RWPE2 (cell line): ENCODE measurements around the gene VENTX.

Experiments used
- ATAC-seq: fragments of 200-7000 bp; cut with Tn5 transposase; 3 replicates; pipeline ENCODE4 v1.9.1; 2021; ENCODE audit warnings: low read depth
- DNase-seq: peaks from one replicate; pipeline ENCODE4 v3.0.0-alpha.2; 2020; ENCODE audit warnings: low spot score
- H3K27ac ChIP-seq: fragments of 450-650 bp; 2 replicates; pipeline ENCODE4 v1.5.1; 2017; ENCODE audit warnings: mild to moderate bottlenecking; ENCODE audit not compliant: poor library complexity, severe bottlenecking
- H3K27me3 ChIP-seq: fragments of 250-450 bp; sonication (Bioruptor Pico); 2 replicates; pipeline ENCODE4 v1.5.1; 2021; ENCODE audit warnings: mild to moderate bottlenecking, moderate library complexity; ENCODE audit not compliant: insufficient read depth, poor library complexity, severe bottlenecking
- H3K36me3 ChIP-seq: fragments of 250-450 bp; sonication (Bioruptor Pico); 2 replicates; pipeline ENCODE4 v1.5.1; 2020; ENCODE audit warnings: low read depth, mild to moderate bottlenecking, moderate library complexity
- H3K4me1 ChIP-seq: fragments of 250-450 bp; sonication (Bioruptor Pico); 2 replicates; pipeline ENCODE4 v1.5.1; 2021; ENCODE audit warnings: mild to moderate bottlenecking, moderate library complexity; ENCODE audit not compliant: insufficient read depth, poor library complexity, severe bottlenecking
- H3K4me3 ChIP-seq: fragments of 250-450 bp; sonication (Bioruptor Pico); 2 replicates; pipeline ENCODE4 v1.5.1; 2021; ENCODE audit warnings: mild to moderate bottlenecking, moderate library complexity; ENCODE audit not compliant: severe bottlenecking
- H3K9me3 ChIP-seq: fragments of 250-450 bp; sonication (Bioruptor Pico); 2 replicates; pipeline ENCODE4 v1.5.1; 2021; ENCODE audit warnings: mild to moderate bottlenecking, moderate library complexity; ENCODE audit not compliant: severe bottlenecking
- CTCF ChIP-seq: fragments of 450-650 bp; IDR thresholded peaks from one replicate; pipeline ENCODE4 v1.5.1; 2017; ENCODE audit warnings: mild to moderate bottlenecking, moderate library complexity; ENCODE audit not compliant: poor library complexity, severe bottlenecking

VENTX gene

GRCh38 chr10:133276435-133277201, 39.0 kb downstream of the VENTX start, which contains the start of gene ADAM8:
Gene ADAM8 (minus strand): TSS chr10:133276868. CDS start chr10:133276817, 51 bp downstream.
- Histone ChIP-seq H3K4me3 (peak within 1 kb of the TSS; percentile 43), H3K4me1 (peaks cover 42% of the 10 kb centered on the region), H3K27me3 (no peaks in the 10 kb centered on the region), H3K9me3 (no peaks in the 10 kb centered on the region), H3K36me3 (peaks cover 25% of the 10 kb centered on the region), H3K27ac (peak within 1 kb of the TSS; percentile 90)
- ATAC-seq (peak; percentile 35), DNase-seq (no peak)
- no peak for TF ChIP-seq CTCF

- peaks cover 29% of the 10 kb centered on the region for H3K36me3 ChIP-seq
- no peak overlapping the region for H3K4me3 ChIP-seq
- peaks cover 42% of the 10 kb centered on the region for H3K4me1 ChIP-seq
- TF ChIP-seq CTCF: no peak
- peak overlapping the region; percentile 90 for H3K27ac ChIP-seq
- ATAC-seq (no peak), DNase-seq (no peak)
- H3K9me3 ChIP-seq: no peaks in the 10 kb centered on the region
- H3K27me3 ChIP-seq: no peaks in the 10 kb centered on the region
Observed at GRCh38 chr10:133277277-133277992, 39.8 kb downstream of the VENTX start.

GRCh38 chr10:133277993-133278576, 40.4 kb downstream of the VENTX start:
- H3K9me3 ChIP-seq: no peaks in the 10 kb centered on the region
- H3K27ac ChIP-seq: peak overlapping the region; percentile 90
- H3K27me3 ChIP-seq: no peaks in the 10 kb centered on the region
- no peak for TF ChIP-seq CTCF
- H3K4me3 ChIP-seq: no peak overlapping the region
- ATAC-seq (no peak), DNase-seq (no peak)
- peaks cover 33% of the 10 kb centered on the region for H3K36me3 ChIP-seq
- H3K4me1 ChIP-seq: peaks cover 42% of the 10 kb centered on the region

- Histone ChIP-seq H3K36me3 (peaks cover 30% of the 10 kb centered on the region), H3K9me3 (no peaks in the 10 kb centered on the region), H3K27ac (peak overlapping the region; percentile 90), H3K4me1 (peaks cover 42% of the 10 kb centered on the region), H3K4me3 (no peak overlapping the region), H3K27me3 (no peaks in the 10 kb centered on the region)
- TF ChIP-seq CTCF: peak; percentile 18
- DNase-seq (peak; percentile 93), ATAC-seq (peak; percentile 66)
Observed at GRCh38 chr10:133278577-133279265, 41.1 kb downstream of the VENTX start.
